GM18520 (cell line): ENCODE results near the gene PAGE3.

Source experiments
- ATAC-seq: cut with Tn5 transposase; IDR thresholded peaks from one replicate; pipeline ENCODE4 v1.9.1; 2021; ENCODE audit not compliant: unreplicated experiment

PAGE3 gene, protein sequence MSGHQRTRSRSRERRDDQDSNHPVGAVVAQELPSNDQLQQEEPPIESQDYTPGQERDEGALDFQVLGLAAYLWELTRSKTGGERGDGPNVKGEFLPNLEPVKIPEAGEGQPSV

GRCh38 chrX:55264816-55265215, at the start of gene PAGE3:
TSS of gene PAGE3 (minus strand) at chrX:55264916. CDS start at chrX:55263903, 1,013 bp downstream.
- no peak for ATAC-seq

GRCh38 chrX:55312655-55313054, 47.9 kb upstream of the PAGE3 start:
- no peak for ATAC-seq

- ATAC-seq = no peak
Measured at GRCh38 chrX:55290963-55291362, 26.2 kb upstream of the PAGE3 start.

DNA sequence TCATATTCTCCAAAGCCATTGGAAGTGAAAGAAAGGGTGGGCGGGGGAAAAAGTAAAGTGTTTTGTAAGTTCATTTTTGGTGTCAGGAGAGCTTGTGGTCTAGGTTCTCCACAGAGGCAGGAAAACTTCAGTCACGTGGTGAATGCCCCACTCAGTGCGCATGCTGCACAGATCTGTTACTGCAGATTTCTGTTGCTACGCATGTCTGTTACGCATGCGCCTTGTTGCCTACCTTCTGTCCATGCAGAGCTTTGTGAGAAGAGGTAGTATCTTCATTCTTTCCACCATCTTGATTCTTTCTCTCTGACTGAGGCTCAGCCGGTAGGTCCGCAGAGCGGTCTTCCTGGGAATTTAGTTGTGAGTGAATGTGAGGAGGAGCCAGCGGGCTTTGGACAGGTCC, 15.1 kb upstream of the PAGE3 start:
- no peak for ATAC-seq

DNA sequence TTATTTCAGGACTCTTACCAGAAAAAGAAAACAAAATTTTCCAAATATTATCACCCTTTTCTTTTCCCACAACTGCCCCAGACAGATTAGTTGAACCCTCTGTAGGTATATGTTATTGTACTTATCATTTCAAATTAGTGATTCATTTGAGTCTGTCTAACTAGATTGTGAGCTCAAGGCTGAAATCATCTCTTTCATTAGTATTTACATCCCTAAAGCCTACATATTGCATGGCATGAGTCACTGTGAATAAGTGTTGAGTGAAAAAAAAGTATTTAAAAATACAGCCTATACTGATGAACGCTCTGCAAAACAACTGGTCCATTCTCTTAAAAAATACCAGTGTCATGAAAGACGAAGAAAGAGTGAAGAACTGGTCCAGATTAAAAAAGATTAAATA, 3.9 kb downstream of the PAGE3 start:
- ATAC-seq = no peak

- ATAC-seq = no peak
Measured at GRCh38 chrX:55253528-55253927, 11.2 kb downstream of the PAGE3 start.

GRCh38 chrX:55240788-55241340, 23.9 kb downstream of the PAGE3 start:
- ATAC-seq = no peak

GRCh38 chrX:55220119-55220794, 44.5 kb downstream of the PAGE3 start, which contains the start of gene PAGE5:
TSS of gene PAGE5 (plus strand) at chrX:55220346. CDS start at chrX:55221383, 1,037 bp downstream.
- no peak for ATAC-seq

DNA sequence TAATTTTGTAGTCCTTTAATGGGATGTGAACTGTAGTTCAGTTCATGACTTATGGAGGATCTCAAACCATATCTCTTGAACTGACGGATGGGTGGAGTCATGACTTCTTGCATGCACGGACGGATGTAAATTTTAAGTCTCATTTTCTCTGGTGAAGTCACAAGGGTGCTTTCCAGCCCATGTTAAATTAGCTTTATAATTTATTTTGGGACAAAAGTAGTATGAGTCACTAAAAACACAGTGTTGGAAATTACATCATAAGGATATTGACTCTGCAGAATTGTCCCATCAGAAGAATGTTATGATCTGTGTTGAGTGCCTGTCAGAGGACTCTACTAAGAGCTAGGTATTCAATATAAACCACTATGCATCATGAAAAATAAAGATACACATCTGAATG, 51.3 kb downstream of the PAGE3 start:
- no peak for ATAC-seq

DNA sequence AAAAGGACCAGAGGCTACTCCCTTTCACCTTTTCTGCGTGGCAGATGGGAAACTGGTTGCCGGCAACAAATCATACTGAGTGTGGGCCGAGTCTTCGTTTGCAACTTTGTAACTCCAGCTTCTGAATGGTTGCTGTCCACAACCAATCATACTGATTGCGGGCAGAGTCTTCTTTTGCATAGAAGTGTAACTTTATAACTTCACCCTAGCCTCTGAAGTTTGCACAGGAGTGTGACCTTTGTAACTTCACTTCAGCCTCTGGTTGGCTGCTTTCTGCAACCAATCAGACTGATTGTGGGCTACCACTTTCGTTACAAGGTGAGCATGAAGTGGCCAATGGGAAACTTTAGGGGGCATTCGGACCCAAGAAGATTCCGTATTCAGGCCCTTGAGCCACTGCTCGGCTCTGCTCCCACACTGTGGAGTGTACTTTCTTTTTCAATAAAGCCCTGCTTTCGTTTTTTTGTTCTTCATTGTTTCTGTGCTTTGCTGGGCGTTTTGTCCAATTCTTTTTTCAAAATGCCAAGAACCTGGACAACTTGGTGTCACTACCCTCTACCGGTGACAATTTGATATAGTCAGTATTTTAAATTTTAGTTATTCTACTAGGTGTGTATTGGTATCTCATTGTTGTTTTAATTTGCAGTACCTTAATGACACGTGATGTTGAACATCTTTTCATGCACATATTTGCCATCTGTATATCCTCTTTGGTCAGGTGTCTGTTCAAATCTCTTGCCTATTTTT, 53.6 kb downstream of the PAGE3 start:
- no peak for ATAC-seq
